Renal cortical epithelial cell (primary cell): Measurements from ENCODE around the gene ZNF726. TPM values are rescaled to one million over a fixed set of nuclear protein-coding genes. Genes with fewer than 3 reads are reported as not detected.
"Not testable (repeated sequence)": the region's sequence is repeated elsewhere in the genome, so short reads cannot be mapped to it uniquely, and the experiment has no call there.

ENCODE experiments used
- DNase-seq: peaks from one replicate; pipeline ENCODE4 v3.0.0-alpha.2; 2011; ENCODE audit warnings: low read depth
- total RNA-seq: library from RNA; depleted of rRNA; stranded (reverse); fragments of >200 nt; gene quantifications from 2 replicates; pipeline ENCODE4 v1.2.3, GENCODE V29; 2014

Gene ZNF726
- total RNA-seq, result 3.2 and 3.8 TPM in 2 replicates

DNA sequence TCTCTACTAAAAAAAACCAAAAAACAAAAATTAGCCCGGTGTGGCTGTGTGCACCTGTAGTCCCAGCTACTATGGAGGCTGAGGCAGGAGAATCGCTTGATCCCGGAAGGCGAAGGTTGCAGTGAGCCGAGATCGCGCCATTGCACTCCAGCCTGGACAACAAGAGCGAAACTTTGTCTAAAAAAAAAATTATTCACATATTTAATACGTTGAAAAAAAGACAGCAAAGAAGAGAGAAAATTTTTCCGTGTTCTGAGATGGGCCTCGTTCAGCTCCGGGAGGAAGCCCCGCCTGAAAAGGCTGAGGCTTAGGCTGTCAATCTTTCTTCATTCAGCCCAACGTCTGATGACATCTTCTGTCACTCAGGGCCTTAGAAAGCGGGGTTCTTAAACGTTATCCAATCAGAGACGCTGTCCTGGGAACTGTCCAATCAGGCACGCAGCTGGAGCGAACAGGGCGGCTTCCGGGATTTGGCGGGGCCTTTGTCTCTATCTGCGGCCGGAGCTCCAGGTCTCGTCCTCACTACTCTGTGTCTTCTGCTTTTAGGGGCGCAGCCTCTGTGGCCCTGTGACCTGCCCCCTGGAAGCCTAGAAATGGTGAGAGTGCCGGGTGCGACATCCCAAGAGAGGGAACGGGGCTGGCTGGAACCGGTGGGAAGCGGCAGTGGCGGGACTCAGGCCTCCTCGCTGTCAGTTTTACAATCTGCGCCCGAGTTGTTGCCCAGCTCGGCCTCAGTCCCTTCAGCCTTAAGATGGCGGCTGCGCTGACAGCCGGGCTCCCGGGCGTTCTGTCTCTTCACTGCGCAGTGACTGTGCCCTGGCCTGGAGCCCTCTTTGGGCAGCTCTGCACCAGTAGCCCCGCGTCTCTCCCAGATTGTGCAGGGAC, at the start of gene ZNF726:
Gene ZNF726 (plus strand): TSS at position 485 of the 885 bp plus-strand sequence. CDS start 109 bp downstream, at position 594.
- peak; percentile 96 for DNase-seq

DNA sequence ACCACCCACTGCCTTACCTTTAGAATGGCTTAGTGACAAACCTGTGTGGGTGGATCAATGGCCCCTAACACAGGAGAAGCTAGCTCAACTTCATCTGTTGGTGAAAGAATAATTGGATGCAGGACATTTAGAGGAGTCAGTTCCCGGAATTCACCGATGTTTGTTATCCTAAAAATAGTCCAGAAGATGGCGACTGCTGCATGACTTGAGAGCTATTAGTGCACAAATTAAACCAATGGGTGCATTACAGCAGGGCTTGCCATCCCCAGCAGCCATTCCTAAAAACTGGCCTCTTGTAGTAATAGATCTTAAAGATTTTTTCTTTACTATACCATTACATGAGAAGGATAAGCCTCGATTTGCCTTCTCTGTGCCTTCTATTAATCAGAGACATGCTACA, 46.8 kb upstream of the ZNF726 start:
- no peak for DNase-seq

DNA sequence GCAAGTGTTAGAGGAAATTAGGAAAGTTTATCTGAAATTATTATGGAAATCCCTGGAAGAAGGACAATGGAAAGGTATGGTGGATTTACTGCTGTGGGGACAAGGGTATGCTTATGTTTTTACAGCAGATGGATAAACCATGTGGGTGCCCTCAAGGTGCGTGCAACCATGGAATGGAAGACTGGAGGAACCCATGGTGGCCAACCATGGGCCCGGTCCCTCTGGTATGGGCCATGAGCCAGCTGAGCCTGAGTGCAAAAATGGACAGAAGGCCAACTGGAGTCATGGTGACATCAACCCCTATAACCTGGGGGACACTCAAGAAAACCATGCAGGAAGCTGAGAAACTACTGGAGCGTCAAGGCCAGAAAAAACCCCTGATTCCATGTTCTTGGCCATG, 46.1 kb upstream of the ZNF726 start:
- DNase-seq, result no peak

DNA sequence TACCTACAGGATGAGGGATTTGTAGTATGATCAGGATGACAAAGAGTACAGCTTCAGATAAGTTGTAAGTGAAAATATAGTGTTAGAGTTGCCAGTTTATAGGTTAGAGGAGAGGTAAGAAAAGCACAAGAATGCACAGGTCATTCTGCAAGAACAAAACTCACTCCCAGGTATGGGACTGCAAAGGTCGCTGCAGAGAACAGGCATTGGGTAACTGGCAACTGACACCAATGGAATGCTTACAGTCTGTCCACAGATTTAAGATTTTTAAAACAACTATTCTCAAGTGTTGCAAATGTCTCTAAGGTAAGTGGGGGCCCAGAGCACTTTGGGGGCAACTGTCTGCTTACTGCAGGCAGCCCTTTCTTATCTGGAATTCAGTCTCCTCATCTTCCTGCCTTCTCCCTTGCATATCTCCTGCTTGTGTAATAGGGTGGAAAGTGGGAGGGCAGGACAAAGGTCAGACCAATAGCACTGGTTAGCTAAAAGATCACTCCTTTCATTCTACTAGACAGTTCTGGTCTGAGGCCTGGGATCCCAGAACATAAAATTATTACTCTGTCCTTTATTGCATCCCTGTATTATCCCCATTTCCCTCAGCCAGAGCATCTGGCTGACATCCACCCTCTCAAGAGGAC, 42.3 kb upstream of the ZNF726 start:
- no peak for DNase-seq

DNA sequence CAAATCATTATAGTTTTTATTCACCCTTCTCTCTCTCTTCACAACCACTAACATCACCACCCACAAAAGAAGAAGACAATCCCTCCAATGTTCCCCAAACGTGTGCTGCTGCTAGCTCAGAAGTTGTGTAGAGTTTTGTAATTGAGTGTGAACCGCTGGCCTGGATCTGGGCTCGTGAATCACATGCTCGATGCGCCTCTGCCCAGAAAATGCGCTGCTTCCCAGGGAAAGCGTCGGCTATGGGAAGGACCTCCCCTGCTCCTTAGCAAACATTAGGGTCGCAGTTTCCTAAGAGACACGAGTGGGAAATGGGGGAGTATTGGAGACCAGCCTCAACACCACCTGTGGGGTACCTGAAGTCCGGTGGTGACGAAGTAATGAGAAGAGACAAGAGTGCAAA, 38.4 kb upstream of the ZNF726 start:
- no peak for DNase-seq

DNA sequence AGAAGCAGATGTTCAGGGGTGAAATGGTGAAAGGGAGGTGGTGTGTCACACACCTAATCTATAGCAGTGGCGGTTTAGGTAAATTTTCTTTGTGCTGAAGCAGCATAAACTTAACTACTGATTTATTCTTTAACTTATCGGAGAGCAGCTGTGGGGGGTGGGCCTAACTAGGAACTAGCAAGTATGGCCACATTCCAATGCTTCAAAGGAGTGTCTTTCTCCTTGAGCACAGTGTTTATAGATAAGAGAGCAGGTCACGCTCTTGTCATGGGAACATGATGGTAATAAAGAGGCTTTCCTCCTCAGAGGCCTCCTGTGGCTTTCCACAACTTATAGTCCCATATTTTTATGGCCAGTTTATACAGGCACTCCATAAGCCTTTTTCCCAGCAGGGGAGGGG, 37.9 kb upstream of the ZNF726 start:
- DNase-seq, result not testable (repeated sequence)

DNA sequence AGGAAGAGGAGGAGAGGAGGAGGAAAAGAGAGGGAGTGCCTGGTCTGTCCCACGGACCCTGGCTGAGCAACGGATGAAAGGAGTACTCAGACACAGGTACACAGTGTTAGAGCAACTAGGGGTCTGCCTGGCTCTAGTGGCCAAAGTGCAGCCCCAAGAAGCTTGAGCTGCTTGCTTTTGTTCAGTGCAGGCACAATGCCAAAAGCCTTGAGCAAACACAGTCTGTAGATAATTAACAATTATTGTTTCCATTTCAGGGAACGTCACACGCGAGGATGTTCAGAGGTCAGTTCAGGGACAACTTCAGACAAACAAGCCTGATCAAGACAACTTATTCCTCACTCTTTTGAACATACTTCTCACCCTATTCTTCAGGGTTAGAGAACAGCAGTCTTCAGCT, 32.2 kb upstream of the ZNF726 start:
- DNase-seq, result peak; percentile 24

DNA sequence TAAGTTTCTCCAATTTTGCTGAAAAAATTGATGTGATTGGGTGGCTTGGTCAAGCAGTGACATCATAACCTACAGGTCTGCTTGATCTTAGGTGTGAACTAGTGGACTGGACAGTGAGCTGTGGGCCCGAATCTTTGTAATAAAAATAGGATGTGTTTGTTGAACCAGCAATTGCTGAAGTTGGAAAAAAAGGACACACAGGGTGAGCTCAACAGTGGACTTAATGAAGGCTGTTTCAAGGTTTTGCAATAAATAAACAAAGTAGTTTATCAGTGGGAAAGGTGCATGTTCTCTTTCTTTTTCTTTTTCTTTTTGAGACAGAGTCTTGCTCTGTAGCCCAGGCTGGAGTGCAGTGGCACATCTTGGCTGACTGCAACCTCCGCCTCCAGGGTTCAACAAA, 30.3 kb upstream of the ZNF726 start:
- no peak for DNase-seq

DNA sequence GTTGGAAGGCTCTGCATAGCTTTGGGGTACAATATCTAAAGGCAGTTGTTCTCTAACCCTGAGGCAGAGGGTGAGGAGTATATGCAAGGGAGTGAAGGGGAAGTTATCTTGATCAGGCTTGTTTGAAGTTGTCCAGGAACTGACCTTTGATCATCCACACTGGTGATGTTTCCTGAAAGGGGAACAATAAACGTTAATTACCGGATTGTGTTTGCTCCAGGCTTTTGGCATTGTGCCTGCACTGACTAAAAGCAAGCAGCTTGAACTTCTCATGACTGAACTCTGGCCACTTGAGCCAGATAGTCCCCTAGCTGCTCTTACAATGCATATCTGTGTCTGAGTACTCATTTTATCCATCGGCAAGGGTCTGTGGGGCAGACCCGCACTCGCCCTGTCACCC, 27.0 kb upstream of the ZNF726 start:
- DNase-seq, result peak; percentile 0

DNA sequence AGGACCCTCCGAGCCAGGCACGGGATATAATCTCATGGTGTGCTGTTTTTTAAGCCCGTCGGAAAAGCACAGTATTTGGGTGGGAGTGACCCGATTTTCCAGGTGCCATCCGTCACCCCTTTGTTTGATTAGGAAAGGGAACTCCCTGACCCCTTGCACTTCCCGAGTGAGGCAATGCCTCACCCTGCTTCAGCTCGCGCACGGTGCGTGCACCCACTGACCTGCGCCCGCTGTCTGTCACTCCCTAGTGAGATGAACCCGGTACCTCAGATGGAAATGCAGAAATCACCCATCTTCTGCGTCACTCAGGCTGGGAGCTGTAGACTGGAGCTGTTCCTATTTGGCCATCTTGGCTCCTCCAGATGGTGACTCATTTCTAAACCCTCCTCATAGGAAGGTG, 18.6 kb upstream of the ZNF726 start:
- not testable (repeated sequence) for DNase-seq

DNA sequence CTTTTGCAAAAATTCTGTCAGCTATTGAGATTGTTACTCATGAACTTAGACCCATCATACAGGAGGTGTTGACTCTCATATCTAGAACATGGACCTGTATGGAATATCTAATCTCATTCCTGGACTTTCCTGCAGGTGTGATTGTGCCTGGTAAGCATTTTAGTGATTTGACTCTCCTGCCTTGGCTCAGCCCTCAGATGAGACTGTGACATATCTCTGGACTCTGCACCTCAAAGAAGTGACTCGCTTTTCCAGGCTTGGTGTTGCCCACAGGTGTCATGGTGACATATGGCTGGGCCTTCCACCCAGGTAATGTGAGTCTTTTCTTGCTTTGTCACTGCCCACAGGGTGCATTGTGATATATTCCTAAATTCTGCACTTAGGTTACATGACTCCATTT, 17.8 kb upstream of the ZNF726 start:
- no peak for DNase-seq

DNA sequence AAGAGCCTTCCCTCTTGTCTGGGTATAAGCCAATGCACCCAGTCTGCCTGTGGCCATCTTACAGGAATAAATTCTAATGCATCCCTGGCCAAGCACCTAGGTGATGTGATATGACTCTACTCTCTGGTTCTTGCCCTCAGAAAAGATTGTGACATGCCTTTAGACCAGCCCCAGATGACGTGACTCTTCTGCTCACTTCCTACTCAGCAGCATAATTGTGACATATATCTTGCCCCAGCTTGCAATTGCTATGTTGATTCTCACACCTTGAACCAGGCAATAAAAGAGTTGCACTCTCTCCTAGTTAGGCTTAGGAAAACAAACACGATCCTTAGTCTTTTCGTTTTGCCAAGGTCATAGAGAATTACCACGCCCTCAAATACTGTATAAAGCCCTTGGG, 13.3 kb upstream of the ZNF726 start:
- DNase-seq, result no peak

DNA sequence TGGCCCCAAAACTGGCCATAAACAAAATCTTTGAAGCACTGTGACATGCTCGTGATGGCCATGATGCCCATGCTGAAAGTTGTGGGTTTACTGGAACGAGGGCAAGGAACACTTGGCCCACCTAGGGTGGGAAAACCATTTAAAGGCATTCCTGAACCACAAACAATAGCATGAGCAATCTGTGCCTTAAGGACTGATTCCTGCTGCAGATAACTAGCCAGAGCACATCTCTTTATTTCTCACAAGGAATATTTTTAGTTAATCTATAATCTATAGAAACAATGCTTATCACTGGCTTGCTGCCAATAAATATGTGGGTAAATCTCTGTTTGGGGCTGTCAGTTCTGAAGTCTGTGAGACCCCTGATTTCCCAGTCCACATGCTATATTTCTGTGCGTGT, 10.3 kb upstream of the ZNF726 start:
- DNase-seq, result no peak

DNA sequence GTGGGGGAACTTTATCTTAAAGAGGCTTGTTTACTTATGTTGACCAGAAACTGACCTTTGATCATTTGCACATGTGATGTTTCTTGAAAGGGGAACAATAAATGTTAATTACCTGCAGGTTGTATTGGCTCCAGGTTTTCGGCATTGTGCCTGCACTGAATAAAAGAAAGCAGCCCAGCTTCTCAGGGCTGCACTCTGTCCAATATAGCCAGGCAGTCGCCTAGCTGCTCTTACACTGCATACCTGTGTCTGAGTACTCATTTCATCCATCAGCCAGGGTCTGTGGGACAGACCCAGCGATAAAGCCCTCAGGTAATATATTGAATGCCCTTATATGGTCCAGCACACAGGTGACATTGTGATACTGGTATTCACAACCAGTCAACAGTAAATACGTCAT, 8.9 kb upstream of the ZNF726 start:
- no peak for DNase-seq

DNA sequence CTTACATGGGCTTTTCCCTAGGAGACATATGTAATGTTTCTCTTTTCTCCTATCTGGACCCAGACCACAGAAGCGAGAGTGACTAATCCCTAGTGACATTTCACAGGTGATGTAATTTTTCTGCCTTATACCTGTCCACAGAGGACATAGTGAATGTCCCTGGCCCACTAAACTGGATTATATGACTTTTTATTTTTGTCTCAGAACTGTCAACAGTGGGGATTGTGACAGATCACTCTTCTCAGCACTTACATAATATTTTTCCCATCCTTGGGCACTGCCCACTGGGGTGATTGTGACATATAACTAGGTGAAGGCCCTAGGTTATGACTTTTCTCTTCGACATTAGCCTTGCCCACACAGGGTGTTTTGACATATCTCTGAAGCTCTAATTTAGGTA, 7.9 kb upstream of the ZNF726 start:
- no peak for DNase-seq

DNA sequence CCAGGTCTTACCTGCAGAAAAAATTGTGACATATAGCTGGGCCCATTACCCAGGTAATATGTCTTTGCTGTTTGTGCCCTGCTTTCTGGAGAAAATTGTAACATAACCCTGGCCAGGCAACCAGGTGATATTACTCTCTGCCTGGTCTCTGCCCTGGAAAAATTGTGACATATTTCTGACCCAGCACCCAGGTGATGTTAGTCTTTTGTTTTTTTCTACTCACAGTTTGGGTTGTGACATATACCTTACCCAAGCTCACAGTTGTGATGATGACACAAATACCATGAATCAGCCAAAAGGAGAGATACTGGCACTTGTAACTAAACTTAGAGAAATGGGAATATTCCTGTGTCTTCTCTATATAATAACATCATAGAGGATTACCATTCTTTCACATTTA, 6.5 kb upstream of the ZNF726 start:
- no peak for DNase-seq

DNA sequence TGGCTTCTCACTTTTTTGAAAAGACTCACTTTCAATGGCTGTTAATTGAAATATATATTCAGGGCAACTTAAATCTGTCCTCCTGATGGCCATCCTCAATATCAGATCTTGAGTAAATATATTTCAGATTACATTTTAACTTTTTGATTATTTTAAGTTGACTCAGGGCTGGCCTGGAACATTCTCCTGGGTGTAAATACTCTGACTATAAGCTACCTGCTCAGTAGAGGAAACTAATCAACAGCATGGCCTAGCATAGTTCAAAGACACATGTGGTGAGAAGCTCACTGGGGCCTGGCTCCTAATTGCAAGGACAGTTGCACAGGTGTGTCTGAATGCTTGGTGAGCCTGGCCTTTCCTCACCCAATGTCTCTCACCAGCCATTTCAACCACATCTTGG, 5.5 kb upstream of the ZNF726 start:
- no peak for DNase-seq

DNA sequence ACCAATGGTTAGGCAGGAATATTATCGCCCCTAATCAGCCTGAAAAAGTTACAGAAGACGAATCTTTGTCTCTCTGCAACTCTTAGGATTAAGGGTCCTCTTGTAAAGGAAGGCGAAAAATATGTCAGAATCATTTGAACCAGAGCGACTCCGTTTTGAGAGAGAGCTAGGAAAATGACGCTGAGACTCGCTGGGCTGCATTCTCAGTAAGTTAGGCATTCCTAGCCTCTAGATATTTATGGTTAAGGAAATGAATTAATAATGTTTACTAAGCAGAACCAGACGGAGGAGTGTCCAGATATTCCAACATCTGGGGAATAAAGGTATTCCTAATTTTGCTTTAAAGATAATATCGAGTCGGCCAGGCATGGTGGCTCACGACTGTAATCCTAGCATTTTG, 755 bp upstream of the ZNF726 start:
- DNase-seq, result no peak

DNA sequence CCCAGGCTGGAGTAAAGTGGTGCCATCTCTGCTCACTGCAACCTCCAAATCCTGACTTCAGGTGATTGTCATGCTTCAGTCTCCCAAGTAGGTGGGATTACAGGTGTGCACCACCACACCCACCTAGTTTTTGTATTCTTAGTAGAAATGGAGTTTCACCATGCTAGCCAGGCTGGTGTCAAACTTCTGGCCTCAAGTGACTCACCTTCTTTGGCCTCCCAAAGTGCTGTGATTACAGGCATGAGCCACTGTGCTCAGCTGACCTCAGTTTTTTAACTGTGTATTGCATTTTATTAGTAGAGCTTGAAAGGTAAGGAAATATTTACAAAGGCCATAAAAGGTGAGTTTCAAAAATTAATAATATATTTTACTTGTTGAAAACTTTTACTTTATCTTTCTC, 2.3 kb downstream of the ZNF726 start:
- peak; percentile 58 for DNase-seq

DNA sequence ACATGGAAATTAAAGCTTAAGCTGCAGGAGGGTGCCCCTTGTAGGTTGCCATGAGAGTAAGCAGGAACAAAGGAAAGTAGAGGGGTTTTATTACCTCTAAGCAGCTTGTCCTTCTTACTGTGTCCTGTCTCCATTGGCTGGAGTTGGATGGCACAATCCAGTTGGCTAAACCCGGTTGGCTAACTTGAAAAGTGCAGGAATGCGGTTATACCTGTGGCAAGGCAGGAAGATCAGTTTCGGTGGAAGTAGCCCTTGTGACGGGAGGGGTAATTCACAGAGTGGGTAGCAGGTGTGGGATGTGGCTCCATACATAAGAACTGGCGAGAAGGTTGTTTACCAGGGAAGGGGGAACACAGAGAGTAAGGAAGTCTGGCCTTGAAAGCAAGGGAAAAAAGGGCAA, 3.2 kb downstream of the ZNF726 start:
- peak; percentile 79 for DNase-seq

DNA sequence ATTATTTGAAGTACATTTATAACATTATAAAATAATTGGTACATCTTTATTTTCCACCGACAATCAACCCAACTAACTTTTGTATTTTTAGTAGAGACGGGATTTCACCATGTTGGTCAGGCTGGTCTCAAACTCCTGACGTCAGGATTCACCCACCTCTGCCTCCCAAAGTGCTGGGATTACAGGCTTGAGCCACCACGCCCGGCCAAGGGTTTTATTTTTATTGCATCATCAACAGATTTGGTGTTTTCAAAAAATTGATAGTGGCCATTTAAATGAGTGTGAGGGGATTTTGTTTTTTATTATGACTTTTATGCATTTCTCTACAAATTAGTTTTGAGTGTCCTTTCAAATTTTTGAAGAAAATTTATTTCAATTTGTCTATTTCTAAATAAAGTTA, 10.6 kb downstream of the ZNF726 start:
- no peak for DNase-seq

DNA sequence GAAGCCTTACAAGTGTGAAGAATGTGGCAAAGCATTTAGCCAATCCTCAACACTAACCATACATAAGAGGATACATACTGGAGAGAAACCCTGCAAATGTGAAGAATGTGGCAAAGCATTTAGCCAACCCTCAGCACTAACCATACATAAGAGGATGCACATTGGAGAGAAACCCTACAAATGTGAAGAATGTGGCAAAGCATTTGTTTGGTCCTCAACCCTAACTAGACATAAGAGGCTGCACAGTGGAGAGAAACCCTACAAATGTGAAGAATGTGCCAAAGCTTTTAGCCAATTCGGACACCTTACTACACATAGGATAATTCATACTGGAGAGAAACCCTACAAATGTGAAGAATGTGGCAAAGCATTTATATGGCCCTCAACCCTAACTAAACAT, 18.2 kb downstream of the ZNF726 start:
- DNase-seq, result no peak

DNA sequence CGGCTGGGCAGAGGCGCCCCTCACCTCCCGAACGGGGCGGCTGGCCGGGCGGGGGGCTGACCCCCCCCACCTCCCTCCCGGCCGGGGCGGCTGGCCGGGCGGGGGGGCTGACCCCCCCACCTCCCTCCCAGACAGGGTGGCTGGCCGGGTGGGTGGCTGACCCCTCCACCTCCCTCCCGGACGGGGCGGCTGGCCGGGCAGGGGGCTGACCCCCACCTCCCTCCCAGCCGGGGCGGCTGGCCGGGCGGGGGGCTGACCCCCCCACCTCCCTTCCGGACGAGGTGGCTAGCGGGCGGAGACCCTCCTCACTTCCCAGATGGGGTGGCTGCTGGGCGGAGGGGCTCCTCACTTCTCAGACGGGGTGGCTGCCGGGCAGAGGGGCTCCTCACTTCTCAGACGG, 22.3 kb downstream of the ZNF726 start:
- DNase-seq, result not testable (repeated sequence)
